Raji (cell line): ENCODE results near the gene RPL12.

Source experiments
- POLR2A ChIP-seq: IDR thresholded peaks from 2 replicates; pipeline ENCODE4 v1.6.1; 2011; ENCODE audit warnings: low read depth, low read length, control low read depth; ENCODE audit not compliant: insufficient read depth

The RPL12 gene

DNA sequence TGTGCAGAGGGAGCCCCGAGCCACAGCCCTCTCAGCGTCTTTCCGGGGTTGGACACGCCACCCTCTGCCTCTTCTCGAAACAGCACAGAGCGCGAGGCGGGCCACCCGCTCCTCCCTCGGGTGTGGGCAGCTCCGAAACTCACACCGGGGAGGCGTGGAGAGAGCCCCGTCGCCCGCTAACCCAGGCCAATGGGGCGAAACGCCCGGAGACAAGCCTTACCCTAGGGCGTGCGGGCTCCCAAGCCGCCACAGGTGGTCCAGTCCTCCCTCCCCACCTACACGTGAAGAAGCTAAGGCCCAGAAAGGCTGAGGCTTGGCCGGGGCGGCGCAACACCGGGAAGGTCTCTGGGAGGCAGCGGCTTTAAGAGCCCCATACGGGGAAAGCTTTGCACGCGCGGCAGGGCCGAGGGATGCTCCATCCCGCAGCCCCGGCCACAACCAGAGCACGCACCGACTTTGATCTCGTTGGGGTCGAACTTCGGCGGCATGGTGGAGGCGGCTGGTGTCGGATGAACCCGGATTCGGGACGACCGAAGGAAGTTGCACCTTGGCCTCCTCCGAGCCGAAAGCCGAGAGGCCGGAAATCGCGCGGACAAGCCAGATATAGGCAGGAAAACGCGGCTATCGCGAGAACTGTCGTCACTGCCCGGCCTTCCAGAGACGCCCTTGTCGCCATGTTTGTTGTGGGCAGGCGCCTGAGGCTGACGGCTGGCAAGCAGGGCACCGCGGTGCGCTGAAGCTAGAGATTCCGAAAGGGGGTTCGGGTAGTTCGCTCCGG is at the start of gene RPL12, which contains the start of gene LRSAM1:
Gene RPL12 (minus strand): TSS at position 577 of the 778 bp plus-strand sequence. CDS start 89 bp downstream, at position 488.
Gene LRSAM1 (plus strand): TSS at position 681 of the 778 bp plus-strand sequence. CDS start 3,018 bp downstream, outside the sequence.
- TF ChIP-seq POLR2A: peak; percentile 99

- no peak for TF ChIP-seq POLR2A
Measured at GRCh38 chr9:127500862-127501261, 49.7 kb upstream of the RPL12 start.

GRCh38 chr9:127500399-127500798 is 49.2 kb upstream of the RPL12 start:
- TF ChIP-seq POLR2A: no peak

DNA sequence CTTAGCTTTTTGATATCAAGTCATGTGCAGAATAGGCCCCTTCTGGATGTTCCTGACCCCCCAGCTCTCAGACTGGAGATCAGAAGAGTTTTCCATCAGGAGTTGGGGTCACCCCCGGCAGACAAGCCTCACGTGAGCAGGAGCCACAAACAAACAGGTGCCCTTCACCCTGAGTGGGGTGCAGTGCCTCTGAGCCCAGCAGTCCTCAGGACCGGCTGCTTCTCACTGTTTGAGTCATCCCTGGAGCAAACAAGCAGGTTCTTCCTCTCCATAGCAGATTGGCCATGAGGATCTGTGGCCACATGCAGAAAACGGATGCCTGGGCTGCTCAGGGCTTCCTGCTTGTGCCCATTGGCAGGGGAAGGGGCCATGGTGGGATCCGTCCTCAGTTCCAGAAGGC is 47.1 kb upstream of the RPL12 start:
- TF ChIP-seq POLR2A: no peak

DNA sequence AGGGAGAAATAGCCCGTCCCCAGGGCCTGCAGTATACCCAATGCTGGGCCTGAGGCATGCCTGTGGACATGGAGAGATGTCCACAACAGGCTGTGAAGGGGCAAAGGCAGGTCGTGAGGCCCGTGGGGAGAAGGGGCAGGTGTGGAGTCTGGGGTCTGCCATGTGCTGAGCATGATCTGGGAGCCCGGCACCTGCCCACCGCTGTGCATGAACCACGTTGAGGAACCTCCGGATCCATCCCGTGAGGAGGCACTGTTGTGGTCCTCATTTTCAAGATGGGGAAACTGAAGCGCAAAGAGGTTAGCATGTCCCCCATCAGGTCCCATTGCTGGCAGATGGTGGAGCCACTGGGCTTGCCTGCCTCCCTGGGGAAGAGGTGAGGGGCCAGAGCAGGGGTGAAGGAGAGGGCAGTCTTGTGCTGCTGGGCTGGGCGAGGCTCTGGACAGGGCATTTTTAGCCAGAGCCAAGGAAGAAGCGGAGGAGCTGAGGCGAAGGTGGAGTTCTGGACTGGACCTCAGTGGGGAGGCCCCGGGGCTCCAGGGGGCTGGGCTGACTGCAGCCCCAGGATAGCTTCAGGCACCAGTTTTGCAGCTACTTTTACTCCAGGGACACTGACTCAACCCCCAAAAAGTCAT is 46.6 kb upstream of the RPL12 start:
- TF ChIP-seq POLR2A: no peak

GRCh38 chr9:127496974-127497373 is 45.8 kb upstream of the RPL12 start:
- no peak for TF ChIP-seq POLR2A

- TF ChIP-seq POLR2A: no peak
Measured at GRCh38 chr9:127495884-127496555, 44.8 kb upstream of the RPL12 start.

- no peak for TF ChIP-seq POLR2A
Measured at GRCh38 chr9:127494304-127494702, 43.1 kb upstream of the RPL12 start.

GRCh38 chr9:127493592-127494303 is 42.5 kb upstream of the RPL12 start:
- TF ChIP-seq POLR2A: no peak

DNA sequence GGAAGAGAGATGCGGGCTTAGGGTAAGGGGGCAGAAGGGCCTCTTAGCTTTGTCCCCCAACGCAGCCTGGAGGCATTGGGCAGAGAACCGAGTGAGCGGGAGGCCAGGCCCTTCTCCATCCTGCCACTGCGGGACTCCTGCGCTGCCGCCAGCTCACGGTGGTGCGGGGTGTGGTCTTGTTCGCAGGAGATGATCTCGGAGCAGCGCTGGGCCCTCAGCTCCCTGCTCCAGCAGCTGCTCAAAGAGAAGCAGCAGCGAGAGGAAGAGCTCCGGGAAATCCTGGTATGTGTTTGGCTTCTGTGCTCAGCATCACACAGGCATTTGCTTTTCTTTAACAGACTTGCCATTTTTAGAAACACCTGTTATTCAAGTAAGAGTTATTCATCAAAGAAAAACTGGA is 41.4 kb upstream of the RPL12 start:
- no peak for TF ChIP-seq POLR2A

GRCh38 chr9:127491516-127491915 is 40.3 kb upstream of the RPL12 start:
- TF ChIP-seq POLR2A: no peak

GRCh38 chr9:127490535-127491230 is 39.5 kb upstream of the RPL12 start:
- TF ChIP-seq POLR2A: no peak

DNA sequence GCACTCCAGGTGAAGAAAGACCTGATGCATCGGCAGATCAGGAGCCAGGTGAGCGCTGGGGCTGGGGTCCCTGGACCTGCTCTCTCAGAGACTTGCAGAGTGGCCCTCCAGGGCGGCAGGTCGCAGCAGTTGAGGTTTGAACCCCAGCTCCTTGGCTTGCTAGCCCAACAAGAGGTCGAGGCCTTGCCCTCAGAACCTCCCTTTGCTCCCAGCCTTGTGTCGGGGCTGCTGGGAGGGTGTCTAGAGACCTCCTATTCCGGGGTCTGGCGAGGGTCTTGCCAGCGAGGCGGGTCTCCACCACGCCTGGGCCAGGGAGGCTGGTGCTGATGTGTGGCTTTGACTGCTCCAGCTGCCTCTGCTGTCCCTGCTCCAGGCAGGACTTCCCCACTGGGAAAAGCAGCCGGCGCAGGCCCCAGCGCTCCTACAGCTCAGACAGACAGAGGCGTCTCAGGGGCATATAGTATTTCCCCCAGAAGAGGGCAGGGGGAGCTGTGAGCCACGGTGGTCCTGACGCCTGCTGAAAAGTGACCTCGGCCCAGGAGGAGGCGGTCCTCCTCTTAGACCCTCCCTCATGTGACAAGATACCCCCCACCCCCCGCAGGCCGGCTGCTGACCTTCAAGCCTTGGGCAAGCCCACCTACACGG is 38.4 kb upstream of the RPL12 start:
- TF ChIP-seq POLR2A: no peak

GRCh38 chr9:127488946-127489345 is 37.7 kb upstream of the RPL12 start:
- TF ChIP-seq POLR2A: no peak
